ENCODE data around the gene DSTYK. TPM values are rescaled to one million over a fixed set of nuclear protein-coding genes. Genes with fewer than 3 reads are reported as not detected.

Gene DSTYK
- total RNA-seq, 2 experiments from 2014 or later = 8.8 to 8.9 TPM

- CTCF ChIA-PET = interaction anchor here (1.5 to 7.4 kb wide), 2 partner anchors 8 to 11 kb away, joined by 8 to 70 read pairs; no protein-coding TSS in a partner anchor
- no peaks in the 10 kb centered on the region for H3K9me3 Mint-ChIP-seq
- POLR2A ChIA-PET = no interaction called here
These were observed 37.5 kb upstream of the DSTYK start for GRCh38 chr1:205248793-205249601.

DNA sequence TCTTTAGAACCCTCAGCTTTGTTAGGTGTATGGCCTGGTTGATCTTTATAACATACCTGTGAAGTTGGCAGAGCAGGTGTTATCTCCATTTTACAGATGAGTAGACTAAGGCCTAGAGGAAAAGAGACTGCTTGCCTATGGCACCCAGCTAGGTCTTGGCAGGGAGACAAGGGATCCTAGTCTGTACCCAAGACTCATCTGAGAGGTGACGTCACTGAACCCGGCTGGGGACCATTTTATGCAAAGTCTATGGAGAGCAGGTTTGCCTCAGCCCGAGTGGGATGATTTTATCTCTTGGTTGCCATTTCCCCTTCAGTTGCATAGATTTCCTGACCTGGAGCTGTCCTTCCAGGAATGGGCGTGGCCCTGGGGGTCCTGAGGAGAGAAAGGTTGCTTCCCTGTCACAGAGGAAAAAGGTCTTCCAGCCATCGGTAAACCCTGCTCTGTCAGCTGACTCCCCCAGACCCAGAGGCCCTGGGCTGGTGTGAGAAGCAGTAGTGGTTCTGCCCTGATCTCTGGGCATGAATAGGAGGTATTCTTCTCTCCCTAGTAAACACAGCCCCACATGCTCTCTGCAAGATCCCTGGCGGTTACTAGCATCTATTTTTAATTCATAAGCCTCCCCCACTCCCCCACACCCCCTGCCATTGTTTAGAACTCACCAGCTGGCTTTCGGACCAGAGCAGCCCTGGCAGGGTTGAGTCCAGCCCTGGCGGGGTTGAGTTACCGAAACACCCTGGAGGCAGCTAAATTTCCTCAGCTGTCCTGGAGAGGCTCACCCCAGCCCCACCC lies 35.8 kb upstream of the DSTYK start:
- no peak for DNase-seq
- ChIA-PET POLR2A (no interaction called here), CTCF (interaction anchor here (0.7 to 7.4 kb wide), 4 partner anchors 9 to 186 kb away, joined by 3 to 70 read pairs (median 12); partner anchors contain the start of gene TMCC2)
- Mint-ChIP-seq H3K36me3 (ENCODE audit: low read depth) (no peaks in the 10 kb centered on the region), H3K9me3 (no peaks in the 10 kb centered on the region), H3K27ac (no peak overlapping the region), H3K4me1 (peaks cover 17% of the 10 kb centered on the region), H3K27me3 (no peaks in the 10 kb centered on the region), H3K4me3 (no peak overlapping the region)

More at GRCh38 chr1:205248793-205249601, 37.5 kb upstream of the DSTYK start:
- Mint-ChIP-seq H3K27me3 (no peaks in the 10 kb centered on the region), H3K4me1 (peaks cover 17% of the 10 kb centered on the region), H3K36me3 (ENCODE audit: low read depth) (no peaks in the 10 kb centered on the region), H3K27ac (no peak overlapping the region), H3K4me3 (no peak overlapping the region)
- no peak for DNase-seq

DNA sequence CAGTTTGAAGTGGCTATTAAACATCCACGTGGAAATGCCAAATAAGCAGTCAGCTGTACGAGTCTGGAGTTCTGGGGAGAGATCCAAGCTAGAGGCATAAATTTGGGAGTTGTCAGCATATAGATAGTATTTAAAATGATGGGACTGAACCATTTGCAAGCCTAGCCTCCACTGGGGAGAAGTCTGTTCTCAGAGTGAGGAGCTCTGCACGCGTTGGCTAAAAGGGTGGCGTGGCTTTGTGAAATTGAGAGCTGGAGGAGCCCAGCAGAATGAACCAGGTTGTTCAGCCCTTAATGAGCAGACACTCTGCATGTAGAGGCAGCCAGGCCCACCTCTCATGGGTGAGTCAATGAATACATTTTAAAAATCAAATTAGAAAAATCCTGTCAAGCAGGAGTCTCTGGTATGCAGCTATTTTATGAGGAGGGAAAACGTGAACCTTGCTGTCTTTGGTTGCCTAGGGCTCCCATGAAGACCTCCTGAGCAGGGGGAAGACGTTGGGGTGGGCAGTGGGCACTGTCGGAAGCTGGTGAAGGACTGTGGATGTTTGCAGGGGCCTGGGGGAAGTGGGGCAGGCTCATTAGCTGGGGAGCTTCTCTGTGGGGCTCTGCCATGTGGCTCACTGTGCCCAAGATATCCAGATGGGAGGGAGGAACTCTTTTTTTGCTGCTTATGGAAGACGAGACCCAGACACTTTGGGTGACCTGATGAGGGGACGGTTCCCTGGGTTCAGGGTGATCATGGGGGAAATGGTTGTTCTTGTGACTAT lies 35.0 kb upstream of the DSTYK start:
- Mint-ChIP-seq H3K27ac (no peak overlapping the region), H3K36me3 (ENCODE audit: low read depth) (no peaks in the 10 kb centered on the region), H3K4me1 (peaks cover 17% of the 10 kb centered on the region), H3K27me3 (no peaks in the 10 kb centered on the region), H3K9me3 (no peaks in the 10 kb centered on the region), H3K4me3 (no peak overlapping the region)
- POLR2A ChIA-PET = no interaction called here
- no peak for DNase-seq
- CTCF ChIA-PET = interaction anchor here (0.7 to 7.4 kb wide), 6 partner anchors 10 to 345 kb away, joined by 3 to 70 read pairs (median 3); partner anchors contain the start of gene TMCC2

GRCh38 chr1:205245096-205245495 lies 33.6 kb upstream of the DSTYK start:
- H3K4me1 Mint-ChIP-seq = peaks cover 17% of the 10 kb centered on the region
- H3K4me3 Mint-ChIP-seq = no peak overlapping the region
- CTCF ChIA-PET = interaction anchor here (0.6 to 7.4 kb wide), 5 partner anchors 12 to 731 kb away, joined by 3 to 70 read pairs (median 3); partner anchors contain the start of gene TMCC2
- DNase-seq = no peak
- no peaks in the 10 kb centered on the region for H3K9me3 Mint-ChIP-seq
- H3K36me3 Mint-ChIP-seq (ENCODE audit: low read depth) = no peaks in the 10 kb centered on the region
- POLR2A ChIA-PET = no interaction called here
- H3K27ac Mint-ChIP-seq = no peak overlapping the region
- H3K27me3 Mint-ChIP-seq = no peaks in the 10 kb centered on the region

DNA sequence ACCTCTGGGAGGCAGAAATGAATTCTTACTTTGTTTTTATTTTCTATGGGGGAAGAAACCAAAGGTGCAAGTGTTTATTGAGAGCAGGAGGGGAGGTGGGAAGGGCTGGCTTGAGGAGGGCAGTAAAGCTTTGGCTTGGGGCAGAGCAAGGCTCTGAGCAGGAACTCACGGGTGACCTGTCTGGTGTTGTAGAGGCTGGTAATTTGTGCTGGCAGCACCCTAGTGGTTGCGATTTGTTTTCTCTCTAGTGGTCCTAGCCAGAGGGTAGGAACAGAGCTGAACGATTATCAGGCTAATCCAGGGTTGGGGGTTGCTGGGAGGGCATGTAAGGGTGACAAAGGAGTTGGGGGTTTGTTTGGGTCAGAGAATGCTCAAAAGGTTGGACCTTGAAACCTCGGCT lies 32.9 kb upstream of the DSTYK start:
- H3K27ac Mint-ChIP-seq = no peak overlapping the region
- DNase-seq = no peak
- ChIA-PET POLR2A (no interaction called here), CTCF (interaction anchor here (1.2 to 7.4 kb wide), 2 partner anchors 12 to 18 kb away, joined by 3 to 70 read pairs; no protein-coding TSS in a partner anchor)
- H3K27me3 Mint-ChIP-seq = no peaks in the 10 kb centered on the region
- no peaks in the 10 kb centered on the region for H3K36me3 Mint-ChIP-seq (ENCODE audit: low read depth)
- H3K4me3 Mint-ChIP-seq = no peak overlapping the region
- H3K4me1 Mint-ChIP-seq = peaks cover 17% of the 10 kb centered on the region
- no peaks in the 10 kb centered on the region for H3K9me3 Mint-ChIP-seq

DNA sequence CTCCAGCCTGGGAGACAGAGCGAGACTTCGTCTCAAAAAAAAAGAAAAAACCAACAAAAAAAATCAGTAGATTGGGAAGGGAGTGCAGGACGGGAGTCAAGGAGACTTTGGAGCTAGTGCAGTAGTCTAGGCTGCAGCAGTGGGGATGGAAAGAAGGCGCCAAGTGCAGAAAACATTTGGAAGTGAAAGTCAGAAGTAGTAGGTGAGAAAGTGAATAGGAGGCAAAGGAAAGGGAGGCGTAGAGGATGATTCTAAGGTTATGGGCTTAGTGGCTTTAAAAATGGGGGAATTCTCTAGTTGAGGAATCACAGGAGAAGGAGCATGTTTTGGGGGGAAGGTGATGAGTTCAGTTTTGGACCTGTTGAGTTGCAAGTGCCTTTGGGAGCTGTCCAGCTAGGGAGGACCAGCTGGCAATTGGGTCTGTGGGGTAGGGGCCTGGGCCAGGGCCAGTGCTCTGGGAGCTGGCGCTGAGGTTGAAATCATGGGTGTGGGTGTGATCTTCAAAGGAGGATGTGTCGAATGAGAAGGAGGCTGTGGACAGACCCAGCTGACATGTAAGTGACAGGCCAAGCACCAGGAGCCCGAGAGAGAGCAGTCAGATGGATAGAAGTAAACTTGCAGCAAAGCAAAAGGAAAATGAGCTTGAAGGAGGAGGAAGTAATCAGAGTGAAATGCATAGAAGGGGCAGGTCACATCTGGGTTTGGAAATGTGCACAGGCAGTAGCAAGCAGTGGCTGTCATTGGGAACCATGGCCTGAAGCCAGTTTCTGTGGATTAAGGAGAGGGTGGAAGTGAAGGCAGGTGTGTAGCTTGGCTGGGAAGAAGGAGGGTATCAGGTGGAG lies 32.1 kb upstream of the DSTYK start:
- Mint-ChIP-seq H3K27ac (no peak overlapping the region), H3K36me3 (ENCODE audit: low read depth) (no peaks in the 10 kb centered on the region), H3K9me3 (no peaks in the 10 kb centered on the region), H3K4me1 (peaks cover 17% of the 10 kb centered on the region), H3K4me3 (no peak overlapping the region), H3K27me3 (no peaks in the 10 kb centered on the region)
- no peak for DNase-seq
- ChIA-PET POLR2A (no interaction called here), CTCF (interaction anchor here (0.9 to 7.4 kb wide), 3 partner anchors 13 to 30 kb away, joined by 3 to 70 read pairs (median 5); no protein-coding TSS in a partner anchor)

GRCh38 chr1:205241366-205242030 lies 30.0 kb upstream of the DSTYK start:
- no peaks in the 10 kb centered on the region for H3K36me3 Mint-ChIP-seq (ENCODE audit: low read depth)
- no peaks in the 10 kb centered on the region for H3K9me3 Mint-ChIP-seq
- DNase-seq = no peak
- H3K4me1 Mint-ChIP-seq = peaks cover 15% of the 10 kb centered on the region
- H3K27ac Mint-ChIP-seq = no peak overlapping the region
- ChIA-PET POLR2A (no interaction called here), CTCF (interaction anchor here (0.6 to 1.8 kb wide), 5 partner anchors 10 to 1275 kb away, joined by 3 to 6 read pairs (median 5); no protein-coding TSS in a partner anchor)
- H3K27me3 Mint-ChIP-seq = no peaks in the 10 kb centered on the region
- no peak overlapping the region for H3K4me3 Mint-ChIP-seq

GRCh38 chr1:205240569-205240968 lies 29.1 kb upstream of the DSTYK start:
- Mint-ChIP-seq H3K27me3 (no peaks in the 10 kb centered on the region), H3K36me3 (ENCODE audit: low read depth) (no peaks in the 10 kb centered on the region), H3K27ac (no peak overlapping the region), H3K4me3 (no peak overlapping the region), H3K4me1 (peaks cover 8% of the 10 kb centered on the region), H3K9me3 (no peaks in the 10 kb centered on the region)
- CTCF ChIA-PET = interaction anchor here (0.6 to 1.8 kb wide), 5 partner anchors 14 to 1276 kb away, joined by 3 to 6 read pairs (median 4); no protein-coding TSS in a partner anchor
- POLR2A ChIA-PET = no interaction called here
- DNase-seq = no peak

- ChIA-PET POLR2A (no interaction called here), CTCF (interaction anchor here (0.9 to 1.8 kb wide), 4 partner anchors 14 to 114 kb away, joined by 3 to 6 read pairs (median 4); no protein-coding TSS in a partner anchor)
- H3K27ac Mint-ChIP-seq = no peak overlapping the region
- H3K4me1 Mint-ChIP-seq = peaks cover 8% of the 10 kb centered on the region
- no peaks in the 10 kb centered on the region for H3K27me3 Mint-ChIP-seq
- DNase-seq = no peak
- no peaks in the 10 kb centered on the region for H3K36me3 Mint-ChIP-seq (ENCODE audit: low read depth)
- H3K9me3 Mint-ChIP-seq = no peaks in the 10 kb centered on the region
- H3K4me3 Mint-ChIP-seq = no peak overlapping the region
These were observed 28.6 kb upstream of the DSTYK start for GRCh38 chr1:205240118-205240517.

DNA sequence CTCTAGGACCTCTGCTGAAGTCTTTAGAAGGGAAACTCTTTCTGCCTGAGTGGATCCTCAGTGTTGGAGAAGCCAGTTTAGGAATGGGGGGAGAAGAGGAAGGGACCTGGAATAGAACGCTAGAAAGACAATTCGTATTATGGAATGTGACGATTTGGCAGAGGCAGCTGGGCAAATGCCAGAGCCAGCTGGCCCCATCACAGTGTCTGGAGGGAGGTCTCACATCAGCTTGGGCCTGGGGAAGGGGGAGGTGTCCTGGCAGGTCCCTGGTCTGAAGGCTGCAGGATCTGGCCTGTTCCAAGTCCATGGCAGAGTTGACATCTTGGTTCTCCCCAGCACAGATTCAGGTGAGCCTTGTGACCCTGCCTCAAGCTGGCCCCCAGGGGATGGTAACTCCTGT lies 27.6 kb upstream of the DSTYK start:
- peaks cover 8% of the 10 kb centered on the region for H3K4me1 Mint-ChIP-seq
- H3K36me3 Mint-ChIP-seq (ENCODE audit: low read depth) = no peaks in the 10 kb centered on the region
- no peak overlapping the region for H3K4me3 Mint-ChIP-seq
- no peak overlapping the region for H3K27ac Mint-ChIP-seq
- no peaks in the 10 kb centered on the region for H3K27me3 Mint-ChIP-seq
- ChIA-PET CTCF (interaction anchor here (0.6 to 3.8 kb wide), 8 partner anchors 9 to 500 kb away, joined by 3 to 12 read pairs (median 8); partner anchors contain the start of gene TMCC2), POLR2A (no interaction called here)
- DNase-seq = no peak
- no peaks in the 10 kb centered on the region for H3K9me3 Mint-ChIP-seq
